NCI-H510A (cell line): ENCODE results near the gene MRPL28.
"Not testable (repeated sequence)": the region's sequence is repeated elsewhere in the genome, so short reads cannot be mapped to it uniquely, and the experiment has no call there.

Experiments used
- DNase-seq: peaks from one replicate; lab custom pipeline; 2025; lab: John Stamatoyannopoulos, UW

MRPL28 gene

GRCh38 chr16:359871-360697 lies 10.3 kb downstream of the MRPL28 start:
- DNase-seq = no peak

GRCh38 chr16:359067-359763 lies 11.1 kb downstream of the MRPL28 start:
- DNase-seq = no peak

GRCh38 chr16:356741-357140 lies 13.6 kb downstream of the MRPL28 start:
- no peak for DNase-seq

GRCh38 chr16:354971-355461 lies 15.3 kb downstream of the MRPL28 start:
- no peak for DNase-seq

- no peak for DNase-seq
These were observed 16.0 kb downstream of the MRPL28 start for GRCh38 chr16:354291-354881.

DNA sequence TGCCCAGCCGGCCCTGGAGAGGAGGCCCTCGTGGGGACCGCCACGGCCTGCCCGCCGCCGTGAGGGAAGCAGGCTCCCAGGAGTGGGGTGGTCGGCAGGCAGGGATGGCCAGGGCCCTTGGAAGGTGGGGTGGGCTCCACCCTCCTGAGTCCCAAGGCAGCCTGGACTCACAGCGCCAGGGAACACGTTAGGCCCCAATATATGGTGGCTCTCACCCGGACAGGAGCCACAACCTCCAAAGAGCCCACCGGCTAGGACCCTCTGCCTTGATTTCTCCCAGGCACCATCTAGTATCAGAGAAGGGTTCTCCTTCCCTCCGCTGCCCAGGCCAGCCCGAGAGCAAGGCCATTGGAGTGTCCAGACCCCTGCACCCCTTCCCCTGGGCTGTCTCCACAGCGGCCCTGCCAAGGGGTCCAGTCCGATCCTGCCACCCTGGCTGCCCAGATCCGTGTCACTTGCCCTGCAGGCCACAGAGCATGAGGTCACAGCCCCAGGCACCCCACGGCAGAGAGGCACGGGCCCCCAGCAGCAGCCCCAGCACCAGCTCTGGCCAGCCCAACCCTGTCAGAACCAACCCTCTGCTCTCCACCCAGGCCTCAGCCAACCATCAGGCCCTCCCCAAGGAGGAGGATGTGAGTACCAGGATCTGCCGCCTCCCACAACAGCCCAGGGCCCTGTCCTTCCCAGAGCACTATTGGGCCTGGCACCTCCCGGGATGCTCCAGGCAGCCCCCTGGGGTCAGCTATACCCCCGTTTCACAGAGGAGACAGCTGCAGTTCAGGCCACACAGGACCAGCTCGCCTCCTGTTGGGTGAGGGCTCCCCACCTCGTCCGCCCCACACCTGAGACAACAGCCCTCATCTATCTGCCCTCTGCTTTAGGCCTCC lies 16.7 kb downstream of the MRPL28 start:
- no peak for DNase-seq

DNA sequence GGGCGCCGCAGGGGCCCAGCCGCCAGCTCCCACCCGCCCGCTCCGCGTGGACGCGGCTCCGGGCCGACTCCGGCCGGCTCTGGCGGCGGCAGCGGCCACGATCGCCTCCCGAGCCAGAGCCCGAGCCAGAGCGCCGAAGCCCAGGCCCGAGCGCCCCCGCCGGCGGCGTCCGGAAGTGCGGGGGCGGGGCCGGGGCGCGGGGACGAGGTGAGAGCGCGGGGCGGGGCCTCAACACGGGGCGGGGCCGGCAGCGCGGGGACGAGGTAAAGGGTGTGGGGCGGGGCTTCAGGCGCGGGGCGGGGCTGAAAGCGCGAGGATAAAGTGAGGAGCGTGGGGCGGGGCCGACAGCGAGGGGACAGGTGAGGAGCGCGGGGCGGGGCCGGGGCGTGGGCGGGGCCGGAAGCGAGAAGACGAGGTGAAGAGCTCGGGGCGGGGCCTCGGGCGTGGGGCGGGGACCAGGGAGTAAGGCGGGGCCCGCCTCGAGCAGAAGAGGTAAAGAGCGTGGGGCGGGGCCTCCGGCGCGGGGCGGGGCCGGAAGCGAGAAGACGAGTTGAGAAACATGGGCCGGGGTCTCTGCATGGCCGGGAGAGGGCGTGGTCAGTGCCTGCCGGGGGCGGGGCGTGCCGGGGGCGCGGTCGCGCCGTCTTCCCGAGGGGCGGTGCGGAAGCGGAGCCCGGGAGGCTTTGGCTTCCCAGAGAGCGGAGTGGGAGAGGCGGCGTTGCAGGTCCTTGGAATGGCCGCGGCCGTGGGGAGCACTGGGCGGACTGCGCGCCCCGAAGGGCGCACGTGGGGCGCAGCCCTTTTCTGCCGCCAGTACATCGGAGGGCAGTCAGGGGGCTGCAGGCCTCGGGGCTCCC lies 17.6 kb downstream of the MRPL28 start, which contains the start of gene AXIN1:
TSS of gene AXIN1 (minus strand) at position 177 of the 857 bp plus-strand sequence. CDS start 5,698 bp downstream, outside the sequence.
- peak; percentile 79 for DNase-seq

DNA sequence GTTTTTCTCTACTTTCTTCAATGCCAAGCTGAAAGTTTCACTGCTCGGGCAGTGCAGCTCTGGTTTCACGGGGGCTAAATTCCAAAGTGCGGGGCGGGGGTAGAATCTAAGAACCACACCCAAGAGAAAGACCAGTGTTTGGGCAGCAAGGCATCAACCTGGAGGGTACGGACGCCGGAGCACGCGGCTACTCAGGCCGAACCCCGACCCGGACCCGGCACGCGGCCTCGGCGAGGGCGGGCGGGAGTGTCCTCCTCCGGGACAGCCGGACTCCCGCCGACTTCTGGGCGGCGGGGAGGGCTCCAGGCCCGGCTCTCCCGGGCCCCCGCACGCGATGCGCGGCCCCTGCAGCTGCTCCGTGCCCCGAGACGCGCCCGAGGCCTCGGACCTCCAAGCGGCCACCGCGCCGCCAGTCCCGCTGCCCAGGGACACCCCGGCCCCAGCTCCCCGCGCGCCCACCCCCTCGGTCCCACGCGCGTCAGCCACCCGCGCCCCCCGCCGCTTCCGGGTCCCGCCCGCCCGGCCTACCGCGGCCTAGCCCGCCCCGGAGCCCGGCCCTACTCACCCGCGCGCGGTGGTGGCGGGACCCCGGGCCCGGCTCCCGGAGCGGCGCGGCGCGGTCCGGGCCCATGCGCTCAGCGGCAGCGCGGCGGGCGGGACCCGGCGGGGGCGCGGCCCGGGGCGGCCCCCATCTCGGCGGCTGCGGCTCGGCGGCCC lies 18.4 kb downstream of the MRPL28 start:
- DNase-seq = no peak

DNA sequence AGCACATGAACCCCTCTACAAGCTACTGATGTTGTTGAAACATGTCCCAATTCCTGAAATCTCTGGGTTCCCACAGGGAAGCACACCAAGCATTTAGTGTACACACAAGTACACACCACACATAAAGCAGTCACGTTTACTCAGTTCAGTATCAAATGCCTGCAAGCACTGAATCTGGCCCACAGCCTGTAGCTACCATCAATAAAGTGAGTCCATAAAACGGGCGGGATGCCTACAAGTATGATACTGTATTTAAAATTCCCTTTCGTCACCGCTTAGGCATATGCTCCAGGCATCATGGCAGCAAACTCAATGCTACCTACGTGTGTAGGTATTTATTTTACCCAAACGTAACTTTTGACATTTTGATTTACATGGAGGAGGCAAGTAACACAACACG lies 20.1 kb downstream of the MRPL28 start:
- DNase-seq = no peak

DNA sequence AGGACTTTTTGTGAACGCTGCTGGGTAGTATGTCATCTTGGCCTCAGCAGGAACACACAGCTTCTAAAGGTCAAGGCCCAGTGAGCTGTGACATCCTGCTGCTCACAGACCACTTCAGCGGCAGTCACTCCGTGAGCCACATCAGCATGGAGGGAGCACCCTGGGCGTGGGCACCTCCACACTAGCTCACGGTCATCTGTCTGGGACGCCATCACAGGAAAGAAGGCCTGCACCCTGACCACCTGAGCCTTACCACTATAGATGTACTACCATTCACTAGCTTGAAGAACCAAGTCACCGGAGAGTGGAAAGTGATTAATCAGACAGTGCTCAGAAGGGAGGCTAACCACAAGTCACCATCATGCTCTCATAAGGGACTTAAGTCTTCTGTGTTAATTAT lies 21.1 kb downstream of the MRPL28 start:
- DNase-seq = no peak

DNA sequence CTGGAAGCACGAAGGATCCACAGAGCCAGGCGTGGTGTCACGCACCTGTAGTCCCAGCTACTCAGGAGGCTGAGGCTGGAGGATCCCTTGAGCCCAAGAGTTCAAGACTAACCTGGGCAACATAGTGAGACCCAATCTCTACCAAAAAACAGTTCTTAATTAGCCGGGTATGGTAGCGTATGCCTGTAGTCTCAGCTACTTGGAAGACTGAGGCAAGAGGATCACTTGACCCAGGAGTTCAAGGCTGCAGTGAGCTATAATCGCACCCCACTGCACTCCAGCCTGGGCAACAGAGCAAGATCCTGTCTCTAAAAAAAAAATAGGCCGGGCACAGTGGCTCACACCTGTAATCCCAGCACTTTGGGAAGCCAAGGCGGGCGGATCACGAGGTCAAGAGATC lies 21.8 kb downstream of the MRPL28 start:
- not testable (repeated sequence) for DNase-seq

DNA sequence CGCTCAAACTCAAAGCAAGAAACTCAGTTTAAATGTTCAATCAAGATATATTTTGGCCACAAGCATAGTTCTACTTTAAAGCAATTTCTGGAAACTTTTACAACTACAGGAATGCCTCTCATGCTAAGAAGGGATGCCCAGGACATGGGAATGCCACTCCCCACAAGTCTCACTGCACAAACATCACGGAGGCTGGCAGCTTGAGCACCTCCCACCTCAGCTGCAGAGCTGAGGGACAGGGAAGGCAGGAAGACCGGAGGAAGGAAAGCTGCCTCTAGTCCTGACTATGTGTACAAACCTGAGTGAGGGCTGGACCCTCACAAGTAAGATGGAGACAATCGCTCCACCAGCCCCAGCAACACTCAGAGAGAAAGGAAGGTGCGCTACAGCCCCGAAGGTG lies 23.1 kb downstream of the MRPL28 start:
- DNase-seq = no peak

- DNase-seq = no peak
These were observed 23.8 kb downstream of the MRPL28 start for GRCh38 chr16:346587-346986.

DNA sequence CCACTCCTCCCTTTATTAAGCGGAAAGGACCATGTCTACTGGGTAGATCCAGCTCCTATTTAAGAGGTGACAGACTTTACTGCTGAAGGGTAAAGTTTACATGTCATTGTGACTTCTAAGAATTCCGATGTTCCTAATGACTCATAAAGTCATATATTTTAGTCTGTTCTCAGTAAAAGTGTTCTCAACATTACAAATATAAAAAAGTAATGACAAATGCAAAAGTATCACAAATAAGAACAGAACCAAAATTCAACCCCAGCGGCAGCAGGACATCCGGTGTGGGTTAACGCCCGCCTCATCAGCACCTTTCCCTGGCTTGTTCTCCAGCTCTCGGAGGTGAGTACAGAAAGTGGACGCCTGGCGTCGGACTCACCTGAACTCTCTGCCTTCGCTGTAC lies 24.6 kb downstream of the MRPL28 start:
- no peak for DNase-seq

GRCh38 chr16:342455-343213 lies 27.7 kb downstream of the MRPL28 start:
- no peak for DNase-seq

DNA sequence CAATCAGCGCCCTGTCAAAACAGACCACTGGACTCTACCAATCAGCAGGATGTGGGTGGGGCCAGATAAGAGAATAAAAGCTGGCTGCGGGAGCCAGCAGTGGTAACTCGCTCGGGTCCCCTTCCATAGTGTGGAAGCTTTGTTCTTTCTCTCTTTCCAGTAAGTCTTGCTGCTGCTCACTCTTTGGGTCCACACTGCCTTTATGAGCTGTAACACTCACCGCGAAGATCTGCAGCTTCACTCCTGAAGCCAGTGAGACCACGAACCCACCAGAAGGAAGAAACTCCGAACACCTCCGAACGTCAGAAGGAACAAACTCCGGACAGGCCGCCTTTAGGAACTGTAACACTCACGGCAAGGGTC lies 28.4 kb downstream of the MRPL28 start:
- DNase-seq = not testable (repeated sequence)

- DNase-seq = not testable (repeated sequence)
These were observed 29.0 kb downstream of the MRPL28 start for GRCh38 chr16:341095-341973.

- DNase-seq = no peak
These were observed 29.8 kb downstream of the MRPL28 start for GRCh38 chr16:340370-341091.
